Prostate gland (tissue), 2 donors: Measurements from ENCODE around the gene TYW1B. TPM values are rescaled to one million over a fixed set of nuclear protein-coding genes. Genes with fewer than 3 reads are reported as not detected.
"Not testable (repeated sequence)": the region's sequence is repeated elsewhere in the genome, so short reads cannot be mapped to it uniquely, and the experiment has no call there.

Experiments
- DNase-seq: peaks from one replicate; pipeline ENCODE4 v3.0.0-alpha.2; 2019; ENCODE audit warnings: low spot score
- H3K27ac ChIP-seq, 2 donors: fragments of 200-600 bp; sonication (generic); 2 replicates each; pipeline ENCODE4 v1.5.1; 2017 to 2019
- H3K27me3 ChIP-seq: fragments of 200-600 bp; sonication (generic); replicated peaks from 2 replicates; pipeline ENCODE4 v1.5.1; 2019; ENCODE audit not compliant: insufficient read depth
- H3K36me3 ChIP-seq, 2 donors: fragments of 200-600 bp; sonication (generic); 1 replicate in 1 of 2; 2 replicates in 1 of 2; pipeline versions ENCODE4 v1.5.1 to v1.8.1; 2017 to 2019
- H3K4me1 ChIP-seq: fragments of 200-600 bp; sonication (generic); replicated peaks from 2 replicates; pipeline ENCODE4 v1.5.1; 2019
- H3K4me3 ChIP-seq, 2 donors: fragments of 200-600 bp; sonication (generic); 2 replicates each; pipeline ENCODE4 v1.5.1; 2017 to 2019
- H3K9me3 ChIP-seq: fragments of 200-600 bp; sonication (generic); 2 replicates; pipeline ENCODE4 v1.5.1; 2017
- POLR2A ChIP-seq: fragments of 450-650 bp; IDR thresholded peaks from one replicate; pipeline ENCODE4 v1.6.1; 2016; ENCODE audit warnings: antibody characterized with exemption, mild to moderate bottlenecking
- POLR2AphosphoS5 ChIP-seq: sonication (generic); formaldehyde crosslinking; IDR thresholded peaks from one replicate; pipeline ENCODE4 v1.6.1; 2017; ENCODE audit warnings: antibody characterized with exemption
- WGBS: methylation state at CpG from one replicate; pipeline ENCODE4 v1.1.5; 2018; 5-methylcytosine and 5-hydroxymethylcytosine counted together
- intact Hi-C: fragments of 100-400 bp; cut with DNase I; formaldehyde crosslinking; loops from one replicate; pipeline ENCODE4 v1.14.2; 2022
- total RNA-seq, 2 donors: library from RNA; depleted of rRNA; stranded (reverse); fragments of >200 nt; gene quantifications; one replicate each; pipeline ENCODE4 v1.1.0, GENCODE V29; 2016
- TF ChIP-seq, protein P1 (sequence below), 4 experiments: fragments of 200-600 bp in 2 of 4; fragments of 450-650 bp in 2 of 4; sonication (generic) in 2 of 4; IDR thresholded peaks; 1 replicate in 3 of 4; 2 replicates in 1 of 4; pipeline ENCODE4 v1.5.1; 2016 to 2019; ENCODE audit warnings: antibody characterized with exemption in 4 of 4, mild to moderate bottlenecking in 2 of 4, moderate library complexity in 2 of 4

Gene TYW1B
- total RNA-seq, 2 donors from 2014 or later = 4.3 to 8.4 TPM

GRCh38 chr7:72635273-72635908 lies 192.6 kb downstream of the TYW1B start:
- H3K9me3 ChIP-seq, DNase-seq, H3K27me3 ChIP-seq, H3K27ac ChIP-seq, intact Hi-C loops, H3K4me1 ChIP-seq, H3K36me3 ChIP-seq, H3K4me3 ChIP-seq: not testable (repeated sequence)
- WGBS = 56% methylated on average over 8 of the region's 8 CpGs

- intact Hi-C loops, H3K27me3 ChIP-seq, H3K9me3 ChIP-seq, DNase-seq, H3K27ac ChIP-seq, H3K4me1 ChIP-seq, H3K4me3 ChIP-seq, H3K36me3 ChIP-seq: not testable (repeated sequence)
- WGBS = 92% methylated on average over 1 of the region's 1 CpG
These were observed 195.2 kb downstream of the TYW1B start for GRCh38 chr7:72632765-72633292.

DNA sequence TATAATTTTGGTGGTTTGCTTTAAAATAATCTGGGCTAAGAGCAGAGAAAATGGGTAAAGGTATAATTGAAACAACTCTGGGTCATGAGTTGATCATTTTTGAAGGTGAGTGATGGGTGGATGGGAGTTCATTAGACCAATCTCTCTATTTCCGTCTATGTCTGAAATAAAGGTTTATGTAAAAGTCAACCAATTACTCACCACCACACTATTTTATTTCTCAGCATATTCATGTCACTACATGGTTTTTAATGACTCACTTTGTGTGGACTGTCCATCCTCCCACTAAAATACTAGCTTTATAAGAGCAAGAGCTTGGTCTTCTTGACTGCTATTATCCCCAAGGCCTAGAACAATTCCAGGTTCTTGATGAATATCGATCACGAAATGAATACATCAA lies 199.6 kb downstream of the TYW1B start:
- H3K36me3 ChIP-seq, H3K4me3 ChIP-seq, H3K4me1 ChIP-seq, H3K9me3 ChIP-seq, intact Hi-C loops, H3K27me3 ChIP-seq, DNase-seq, H3K27ac ChIP-seq: not testable (repeated sequence)
- 89% methylated on average over 1 of the region's 3 CpGs for whole genome bisulfite sequencing

GRCh38 chr7:72626428-72627011 lies 201.5 kb downstream of the TYW1B start:
- H3K4me1 ChIP-seq, H3K36me3 ChIP-seq, H3K9me3 ChIP-seq, DNase-seq, H3K4me3 ChIP-seq, H3K27me3 ChIP-seq, intact Hi-C loops, H3K27ac ChIP-seq: not testable (repeated sequence)
- WGBS = 81% methylated on average over 7 of the region's 7 CpGs

DNA sequence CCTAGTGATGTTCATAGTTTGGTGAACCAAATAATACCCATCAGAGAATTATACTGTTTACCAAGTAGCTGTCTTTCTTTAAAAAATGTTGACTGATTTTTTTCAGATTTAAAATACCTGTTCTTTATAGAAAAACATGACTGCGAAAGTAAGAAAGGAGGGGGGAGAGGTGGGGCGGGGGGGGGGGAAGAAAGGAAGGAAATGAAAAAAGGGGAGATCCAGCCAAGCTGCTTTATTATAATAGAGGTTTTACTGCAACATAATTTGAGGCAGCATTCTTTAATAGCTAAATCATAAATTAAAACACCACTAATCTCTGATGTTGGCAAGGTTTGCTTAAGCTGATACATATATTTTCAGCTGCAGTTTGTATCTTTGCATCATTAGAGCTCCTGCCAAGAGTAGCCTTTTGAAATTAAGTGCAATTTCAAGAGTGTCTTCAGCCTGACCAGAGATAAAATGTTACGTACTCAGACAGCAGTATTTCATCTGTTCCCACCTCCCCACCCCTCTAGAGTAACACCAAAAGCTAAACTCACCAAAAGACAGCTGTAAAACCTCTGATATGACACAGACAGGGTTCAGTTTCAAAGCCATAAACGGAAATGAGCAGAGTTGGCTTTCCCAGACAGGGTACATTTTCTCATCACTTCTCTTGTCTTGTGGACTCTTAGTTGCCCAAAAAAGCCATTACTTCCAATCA lies 202.1 kb downstream of the TYW1B start:
- H3K4me1 ChIP-seq, H3K27me3 ChIP-seq, DNase-seq, H3K4me3 ChIP-seq, H3K36me3 ChIP-seq, intact Hi-C loops, H3K9me3 ChIP-seq, H3K27ac ChIP-seq: not testable (repeated sequence)
- 43% methylated on average over 3 of the region's 4 CpGs for WGBS

DNA sequence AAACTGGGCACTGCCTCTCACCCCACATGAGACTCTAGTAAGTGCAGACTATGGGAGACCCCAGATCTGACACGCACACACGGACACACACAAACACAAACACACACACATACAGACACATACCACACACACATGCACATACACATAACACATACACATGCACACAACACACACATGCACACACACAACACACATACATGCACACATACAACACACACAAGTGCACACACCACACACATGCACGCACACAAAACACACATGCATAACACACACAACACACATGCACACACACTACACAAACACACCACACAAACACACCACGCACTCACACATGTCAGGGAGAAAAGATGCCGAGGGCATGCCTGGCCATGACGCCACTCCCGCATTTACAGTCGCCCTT lies 205.5 kb downstream of the TYW1B start:
- H3K27me3 ChIP-seq = no peaks in the 10 kb centered on the region
- H3K4me3 ChIP-seq = no peak overlapping the region
- intact Hi-C loops = no loop called here
- WGBS = 97% methylated on average over 8 of the region's 8 CpGs
- TF ChIP-seq, protein P1, sequence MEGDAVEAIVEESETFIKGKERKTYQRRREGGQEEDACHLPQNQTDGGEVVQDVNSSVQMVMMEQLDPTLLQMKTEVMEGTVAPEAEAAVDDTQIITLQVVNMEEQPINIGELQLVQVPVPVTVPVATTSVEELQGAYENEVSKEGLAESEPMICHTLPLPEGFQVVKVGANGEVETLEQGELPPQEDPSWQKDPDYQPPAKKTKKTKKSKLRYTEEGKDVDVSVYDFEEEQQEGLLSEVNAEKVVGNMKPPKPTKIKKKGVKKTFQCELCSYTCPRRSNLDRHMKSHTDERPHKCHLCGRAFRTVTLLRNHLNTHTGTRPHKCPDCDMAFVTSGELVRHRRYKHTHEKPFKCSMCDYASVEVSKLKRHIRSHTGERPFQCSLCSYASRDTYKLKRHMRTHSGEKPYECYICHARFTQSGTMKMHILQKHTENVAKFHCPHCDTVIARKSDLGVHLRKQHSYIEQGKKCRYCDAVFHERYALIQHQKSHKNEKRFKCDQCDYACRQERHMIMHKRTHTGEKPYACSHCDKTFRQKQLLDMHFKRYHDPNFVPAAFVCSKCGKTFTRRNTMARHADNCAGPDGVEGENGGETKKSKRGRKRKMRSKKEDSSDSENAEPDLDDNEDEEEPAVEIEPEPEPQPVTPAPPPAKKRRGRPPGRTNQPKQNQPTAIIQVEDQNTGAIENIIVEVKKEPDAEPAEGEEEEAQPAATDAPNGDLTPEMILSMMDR (IDR thresholded peaks at IDR 0.05) = no peak
- TF ChIP-seq POLR2AphosphoS5 (no peak), POLR2A (no peak)
- no peaks in the 10 kb centered on the region for H3K4me1 ChIP-seq
- H3K9me3 ChIP-seq = no peaks in the 10 kb centered on the region
- DNase-seq = no peak
- no peak overlapping the region for H3K27ac ChIP-seq
- H3K36me3 ChIP-seq = no peaks in the 10 kb centered on the region

- WGBS = 34% methylated on average over 3 of the region's 3 CpGs
- H3K27me3 ChIP-seq, H3K9me3 ChIP-seq, H3K4me1 ChIP-seq, H3K36me3 ChIP-seq, H3K27ac ChIP-seq, intact Hi-C loops, H3K4me3 ChIP-seq, DNase-seq: not testable (repeated sequence)
These were observed 206.2 kb downstream of the TYW1B start for GRCh38 chr7:72621761-72622187.

- H3K36me3 ChIP-seq, H3K9me3 ChIP-seq, intact Hi-C loops, H3K27me3 ChIP-seq, DNase-seq, H3K27ac ChIP-seq, H3K4me1 ChIP-seq, H3K4me3 ChIP-seq: not testable (repeated sequence)
- WGBS = 85% methylated on average over 2 of the region's 2 CpGs
These were observed 207.1 kb downstream of the TYW1B start for GRCh38 chr7:72620923-72621322.

- H3K9me3 ChIP-seq, H3K36me3 ChIP-seq, intact Hi-C loops, H3K4me3 ChIP-seq, H3K4me1 ChIP-seq, H3K27ac ChIP-seq, H3K27me3 ChIP-seq, DNase-seq: not testable (repeated sequence)
- WGBS = 79% methylated on average over 11 of the region's 11 CpGs
These were observed 209.4 kb downstream of the TYW1B start for GRCh38 chr7:72618435-72619180.

- 88% methylated on average over 5 of the region's 5 CpGs for WGBS
- H3K36me3 ChIP-seq, intact Hi-C loops, H3K27ac ChIP-seq, H3K27me3 ChIP-seq, H3K4me1 ChIP-seq, H3K4me3 ChIP-seq, DNase-seq, H3K9me3 ChIP-seq: not testable (repeated sequence)
These were observed 218.2 kb downstream of the TYW1B start for GRCh38 chr7:72609761-72610160.

- H3K27ac ChIP-seq, H3K9me3 ChIP-seq, H3K4me1 ChIP-seq, DNase-seq, H3K27me3 ChIP-seq, intact Hi-C loops, H3K4me3 ChIP-seq, H3K36me3 ChIP-seq: not testable (repeated sequence)
These were observed 220.0 kb downstream of the TYW1B start for GRCh38 chr7:72607988-72608387.
